Activated T-helper 9 cell treated with anti-CD3 and anti-CD28 coated beads, Interleukin-2, amount 50 U/mL, for 16 hours (primary cell): ENCODE data around the gene CBS.
"Not testable (repeated sequence)": the region's sequence is repeated elsewhere in the genome, so short reads cannot be mapped to it uniquely, and the experiment has no call there.

Source experiments
- DNase-seq: peaks from one replicate; pipeline ENCODE4 v3.0.0-alpha.2; 2020; ENCODE audit warnings: low read depth

Gene CBS

DNA sequence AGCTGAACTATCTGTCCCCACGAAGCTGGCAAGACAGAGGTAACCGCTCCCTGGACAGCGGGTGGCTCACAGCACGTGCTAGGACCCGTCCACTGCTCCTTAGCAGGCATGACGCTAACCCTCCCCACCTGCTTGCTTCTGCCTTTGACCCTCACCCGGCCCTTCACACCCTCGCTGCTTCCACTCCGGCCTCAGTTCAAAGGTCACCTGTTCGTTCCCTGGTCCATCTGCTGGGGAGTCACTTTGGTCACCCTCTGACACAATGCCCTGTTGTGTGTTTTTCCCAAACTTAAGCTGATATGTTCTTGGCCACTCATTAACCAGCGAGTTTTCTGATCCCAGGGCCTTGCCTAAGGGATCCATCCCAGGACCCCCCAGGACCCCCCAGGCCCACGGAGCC is 7.6 kb downstream of the CBS start:
- DNase-seq, result not testable (repeated sequence)

DNA sequence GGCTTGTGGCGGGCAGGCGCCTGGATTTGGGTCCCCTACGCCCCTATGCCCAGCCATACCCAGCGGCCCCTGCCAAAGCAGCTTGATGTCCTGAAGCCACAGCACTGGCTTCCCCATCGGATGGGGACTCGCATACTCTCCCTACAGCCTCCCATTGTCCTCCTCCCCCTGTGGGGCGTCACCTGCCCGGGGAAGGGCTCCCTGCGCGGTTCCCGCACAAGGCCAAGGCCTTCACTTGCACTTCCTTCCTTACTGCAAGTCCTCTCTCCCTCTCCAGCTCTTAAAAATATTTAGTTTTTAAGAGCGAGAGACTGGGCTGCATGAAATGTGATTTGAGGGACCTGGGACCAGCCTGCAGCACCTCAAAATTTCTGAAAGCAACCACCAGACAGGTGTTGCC is 8.9 kb downstream of the CBS start:
- DNase-seq, result not testable (repeated sequence)

DNA sequence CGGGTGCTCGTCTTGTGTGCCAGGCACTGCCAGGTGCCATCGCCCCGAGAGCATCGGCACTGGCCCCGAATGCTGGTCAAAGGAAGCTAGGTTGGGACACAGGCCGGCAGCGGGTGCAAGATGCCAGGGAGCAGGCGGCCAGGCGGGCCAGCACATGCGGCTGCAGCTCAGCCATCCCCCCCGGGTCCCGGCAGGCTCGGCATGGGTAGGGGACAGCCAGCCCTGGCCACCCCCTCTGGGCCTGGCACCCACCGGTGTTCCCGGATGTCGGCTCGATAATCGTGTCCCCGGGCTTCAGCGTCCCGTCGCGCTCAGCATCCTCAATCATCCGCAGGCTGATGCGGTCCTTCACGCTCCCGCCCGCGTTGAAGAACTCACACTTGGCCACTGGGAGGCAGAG is 9.6 kb downstream of the CBS start:
- not testable (repeated sequence) for DNase-seq

DNA sequence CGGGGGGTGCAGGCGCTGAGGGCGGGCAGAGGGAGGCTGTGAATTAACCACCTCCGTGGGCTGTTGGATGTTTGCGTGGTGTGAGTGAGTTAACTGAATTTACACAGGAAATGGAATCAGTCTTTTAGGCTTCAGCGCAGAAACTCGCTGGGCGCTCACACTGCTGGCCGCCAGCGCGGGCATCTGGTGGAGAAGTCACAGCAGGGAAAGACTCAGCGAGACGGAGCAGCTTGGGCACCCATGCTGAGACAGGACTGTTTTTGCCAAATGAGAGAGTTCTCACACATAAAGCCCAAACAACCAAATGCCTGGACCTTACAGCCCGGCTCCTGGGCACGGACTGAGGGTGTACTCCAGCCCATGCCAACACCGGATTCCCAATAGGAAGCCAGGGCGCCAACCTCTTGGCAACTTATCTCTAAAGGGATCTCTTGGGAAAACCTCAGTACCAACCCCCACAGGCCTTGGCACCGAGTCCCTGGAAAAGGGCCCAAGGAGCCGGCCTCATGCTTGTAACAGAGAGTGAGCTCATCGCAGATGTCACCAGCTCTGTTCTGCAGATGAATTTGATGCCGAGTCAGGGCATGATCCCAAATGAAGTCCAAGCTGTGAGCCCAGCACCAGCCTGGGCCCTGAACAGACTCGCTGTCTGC is 11.2 kb downstream of the CBS start:
- not testable (repeated sequence) for DNase-seq

DNA sequence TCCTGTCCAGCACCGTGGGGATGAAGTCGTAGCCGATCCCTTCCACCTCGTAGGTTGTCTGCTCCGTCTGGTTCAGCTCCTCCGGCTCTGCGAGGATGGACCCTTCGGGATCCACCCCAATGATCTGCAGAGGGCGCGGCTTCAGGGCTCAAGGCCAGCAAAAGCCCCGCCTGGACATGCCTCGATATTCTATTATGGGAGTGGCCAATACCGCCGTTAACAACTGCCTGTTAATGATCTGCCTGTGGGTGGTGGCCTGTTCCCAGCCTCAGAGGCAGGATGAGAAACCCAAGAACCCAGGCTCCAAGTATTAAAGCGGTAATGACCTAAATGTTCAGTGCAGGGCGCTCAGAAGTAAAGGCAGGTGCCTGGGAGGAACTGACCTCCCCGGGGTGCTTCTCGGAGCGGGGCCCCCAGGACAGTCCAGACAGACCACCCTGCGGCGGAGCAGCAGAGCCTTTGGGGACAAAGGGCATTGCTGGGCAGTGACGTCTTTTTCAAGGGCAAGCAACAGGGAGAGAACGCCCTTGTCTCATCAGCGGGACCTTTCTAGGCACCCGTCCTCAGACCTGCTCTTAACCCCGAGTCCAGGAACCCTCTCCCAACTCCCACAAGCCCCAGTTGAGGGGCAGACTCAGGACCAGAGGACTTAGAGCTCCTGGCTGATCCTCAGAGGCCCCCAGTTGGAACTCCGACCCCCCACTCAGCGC is 12.5 kb downstream of the CBS start:
- DNase-seq, result not testable (repeated sequence)

DNA sequence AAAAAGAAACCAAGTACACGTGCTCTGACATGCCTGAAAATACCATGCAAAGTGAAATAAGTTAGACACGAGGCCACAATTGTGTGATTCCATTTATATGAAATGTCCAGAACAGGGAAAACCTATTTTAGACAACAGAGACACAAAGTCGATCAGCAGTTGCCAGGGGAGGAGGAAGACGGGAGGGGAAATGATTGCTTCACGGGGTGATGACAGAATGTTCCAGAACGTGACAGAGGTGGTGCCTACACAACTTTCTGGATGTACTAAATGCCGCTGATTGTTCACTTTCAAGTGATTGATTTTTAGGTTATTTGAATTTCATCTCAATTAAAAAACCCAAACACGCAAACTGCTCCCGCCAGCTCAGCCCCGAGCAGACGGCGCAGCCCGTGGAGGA is 22.5 kb downstream of the CBS start:
- DNase-seq, result not testable (repeated sequence)

DNA sequence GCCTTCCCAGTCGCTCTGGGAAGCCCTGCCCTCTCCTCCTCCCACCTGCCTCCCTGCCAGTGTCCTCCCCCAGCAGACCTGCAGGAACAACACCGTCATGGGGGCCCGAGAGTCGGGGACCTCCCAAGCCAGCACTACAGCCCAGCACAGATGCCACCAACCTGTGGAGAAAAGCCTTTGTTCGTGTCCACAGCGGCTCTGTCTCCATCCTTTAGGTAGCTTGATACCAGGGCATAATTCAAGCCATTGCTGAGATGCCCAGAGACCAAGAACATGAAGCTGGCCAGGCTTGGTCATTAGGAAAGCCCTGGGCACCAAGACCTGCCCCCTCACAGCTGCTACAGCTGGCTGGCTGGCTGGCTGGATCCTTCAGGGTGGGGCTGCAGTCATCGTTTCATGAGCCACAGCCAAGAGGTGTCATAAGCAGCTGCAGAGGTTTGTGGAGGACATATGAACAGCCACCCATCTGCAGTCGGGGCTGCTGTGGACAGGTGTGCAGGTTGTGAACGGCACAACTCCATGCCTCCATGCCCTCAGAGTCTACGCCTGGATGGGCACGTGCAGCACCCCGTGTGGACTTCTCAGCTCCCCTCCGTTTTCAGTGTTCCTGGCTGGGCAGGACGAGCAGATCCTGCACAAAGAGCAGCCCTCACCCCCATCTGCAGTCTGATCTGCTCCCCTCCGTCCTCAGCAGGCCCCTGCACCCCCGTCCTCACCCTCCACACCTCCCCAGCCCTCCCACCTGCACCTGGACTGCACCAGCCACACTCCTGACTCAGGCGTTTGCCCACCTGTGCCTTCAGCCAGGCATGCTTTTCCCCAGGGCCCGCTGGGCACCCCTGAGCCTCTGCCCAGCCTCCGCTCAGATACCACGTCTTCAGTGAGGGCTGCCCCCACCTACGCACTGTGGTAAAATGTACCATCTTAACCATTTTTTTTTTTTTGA is 29.5 kb downstream of the CBS start:
- not testable (repeated sequence) for DNase-seq

DNA sequence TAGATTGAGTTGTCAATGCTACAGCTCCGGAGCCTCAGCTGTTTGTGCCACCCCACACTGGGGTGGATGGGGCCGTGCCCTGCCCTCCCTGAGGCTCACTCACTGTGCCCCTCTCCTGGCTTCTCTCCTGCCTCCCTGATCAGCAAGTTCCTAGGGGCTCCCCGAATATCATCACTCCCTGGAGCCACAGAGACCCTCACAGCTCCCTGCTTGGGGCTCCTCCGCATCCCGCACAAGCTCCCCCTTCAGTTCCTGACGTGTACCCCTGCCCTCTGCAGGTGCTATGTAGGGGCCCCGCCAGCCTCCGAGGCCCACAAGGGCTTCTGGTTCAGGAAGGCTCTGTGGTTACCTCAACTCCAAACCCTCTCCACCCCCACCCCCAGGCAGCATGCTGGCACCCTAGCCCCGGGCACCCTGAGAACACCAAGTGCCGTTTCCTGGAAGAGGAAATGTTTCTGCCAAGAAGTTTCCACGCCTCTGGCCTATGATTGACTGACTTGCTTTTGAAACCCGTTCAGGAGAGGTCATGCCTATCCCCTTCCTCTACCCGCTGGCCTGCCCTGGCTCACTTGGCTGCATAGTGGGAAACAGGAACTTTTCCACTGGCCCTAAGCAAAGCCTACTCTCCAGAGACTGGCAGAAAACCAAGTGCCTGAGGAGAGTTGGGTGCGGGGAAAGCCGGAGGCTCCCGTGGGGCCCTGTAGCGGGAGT is 30.3 kb downstream of the CBS start:
- not testable (repeated sequence) for DNase-seq

DNA sequence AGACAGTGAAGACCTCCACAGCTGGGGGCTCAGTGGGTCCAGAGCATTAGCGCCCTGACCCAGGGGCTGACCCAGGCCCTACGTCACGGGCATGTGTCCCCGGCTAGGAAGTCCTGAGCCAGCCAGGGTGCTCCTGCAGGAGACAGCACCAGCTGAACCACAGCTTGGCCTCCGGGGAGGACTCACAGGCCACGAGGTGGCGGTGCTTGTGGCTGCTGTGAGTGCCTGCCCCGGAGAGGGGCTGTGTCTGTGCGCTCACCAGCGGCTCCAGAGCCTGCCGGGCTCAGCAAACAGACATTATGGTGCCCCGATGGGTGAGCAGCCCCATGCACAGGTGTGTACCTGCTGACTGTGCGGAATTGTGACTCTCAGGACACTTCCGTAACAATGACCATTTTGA is 31.1 kb downstream of the CBS start:
- not testable (repeated sequence) for DNase-seq

DNA sequence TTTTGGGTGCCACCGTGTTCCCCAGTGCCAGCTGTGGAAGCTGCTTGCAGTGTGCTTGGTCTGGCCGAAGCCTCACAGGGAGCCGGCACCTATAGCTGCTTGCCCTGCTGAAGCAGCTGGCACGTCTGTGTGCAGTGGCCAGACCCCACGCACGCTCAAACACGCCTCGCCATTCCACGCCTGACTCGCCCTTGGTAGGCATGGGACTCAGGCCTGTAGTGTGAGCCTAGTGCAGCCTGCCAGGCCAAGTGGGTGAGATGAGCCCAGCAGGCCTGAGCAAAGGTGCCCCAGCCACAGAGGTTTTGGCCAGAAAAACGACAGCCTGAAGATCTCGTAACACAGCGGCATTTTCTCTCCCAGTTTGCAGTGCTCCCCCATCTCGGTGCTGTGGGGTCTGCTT is 32.3 kb downstream of the CBS start:
- not testable (repeated sequence) for DNase-seq

DNA sequence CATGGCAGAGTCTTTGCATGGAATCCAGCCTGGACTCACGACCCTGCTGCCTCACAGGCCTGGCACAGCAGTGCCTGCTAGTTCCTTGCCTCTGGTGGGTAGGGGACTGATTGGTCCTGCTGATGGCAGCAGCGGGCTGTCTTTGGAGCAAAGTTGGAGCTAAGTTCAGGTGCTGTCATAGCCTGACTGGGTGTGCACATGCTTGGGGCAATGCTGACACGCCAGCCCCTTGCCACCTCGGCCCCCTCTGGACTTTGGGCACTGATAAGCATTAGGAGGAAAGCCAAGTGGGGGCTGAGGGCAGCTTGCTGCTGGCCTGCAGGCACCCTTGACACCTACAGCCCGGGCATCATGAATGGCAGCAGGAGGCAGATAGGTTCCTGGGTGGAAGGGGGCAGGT is 33.5 kb downstream of the CBS start:
- not testable (repeated sequence) for DNase-seq

DNA sequence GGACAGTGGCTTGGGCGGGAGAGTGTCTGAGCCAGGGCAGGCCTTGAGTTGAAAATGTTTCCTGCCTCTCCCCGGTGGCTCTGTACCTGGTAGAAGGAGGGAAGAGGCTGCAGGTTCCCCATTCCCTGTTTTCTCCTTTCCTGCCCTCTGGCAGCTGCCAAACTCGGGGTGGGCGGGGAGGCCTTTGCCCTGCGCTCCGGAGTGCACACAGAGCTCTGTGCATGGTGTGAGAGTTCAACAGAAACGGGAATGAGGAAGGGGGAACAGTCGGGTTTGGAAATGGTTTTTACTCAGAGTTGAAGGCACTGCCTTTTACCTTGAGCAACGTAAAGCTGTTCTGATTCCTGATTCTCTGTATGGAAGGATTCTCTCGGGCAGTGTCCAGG is 37.0 kb downstream of the CBS start:
- not testable (repeated sequence) for DNase-seq

DNA sequence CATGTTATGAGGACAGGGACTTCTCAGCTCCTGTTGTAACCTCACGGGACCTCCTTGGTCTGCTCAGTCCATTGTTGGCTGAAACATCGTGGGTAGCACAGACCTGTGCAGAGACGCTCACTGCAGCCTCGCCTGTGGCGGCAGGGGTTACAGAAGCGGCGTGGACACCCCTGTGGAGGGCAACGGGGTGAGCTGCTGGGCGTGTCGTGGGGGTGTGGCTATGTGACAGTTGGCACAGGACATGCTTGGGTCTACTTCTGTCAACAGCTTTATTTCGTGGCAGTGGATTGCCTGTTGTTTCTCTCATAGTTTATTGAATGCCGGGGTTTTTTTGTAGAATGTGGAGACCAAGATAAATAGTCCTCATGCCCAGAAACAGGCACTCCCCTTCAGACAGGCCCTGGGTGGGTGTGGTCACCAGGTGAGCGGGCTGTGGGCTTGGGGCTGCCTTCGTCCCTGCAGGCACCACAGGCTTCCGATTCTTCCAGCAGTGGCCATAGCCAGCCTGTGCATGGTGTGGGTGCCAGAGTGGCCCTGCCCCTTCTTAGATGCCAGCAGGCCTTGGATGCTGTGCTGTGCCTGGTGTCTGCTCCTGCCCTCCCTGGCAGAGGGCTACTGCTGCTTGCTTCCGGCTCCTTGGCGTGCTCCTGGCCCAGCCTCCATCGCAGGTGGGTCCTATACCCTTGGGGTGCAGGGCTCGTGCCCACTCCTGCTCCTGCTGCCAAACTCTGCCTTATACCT is 37.5 kb downstream of the CBS start:
- DNase-seq, result not testable (repeated sequence)

DNA sequence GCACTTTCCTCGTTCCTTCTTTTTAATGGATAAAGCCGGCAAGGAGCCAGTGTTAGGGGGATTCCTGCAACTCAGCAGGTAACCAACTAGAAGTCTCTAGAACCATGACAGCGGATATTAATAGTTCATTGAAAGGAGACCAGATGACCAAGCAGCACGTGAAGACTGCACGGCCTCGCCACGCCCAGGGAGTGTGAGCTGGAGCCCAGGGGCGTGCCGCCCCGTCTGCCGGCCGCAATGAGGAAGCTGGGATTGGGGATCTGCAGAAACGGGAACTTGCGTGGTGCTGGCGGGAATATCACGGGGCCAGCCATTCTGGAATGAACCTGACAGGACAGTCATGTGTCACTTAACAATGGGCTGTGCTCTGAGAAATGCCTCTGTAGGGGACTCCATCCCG is 38.7 kb downstream of the CBS start:
- DNase-seq, result not testable (repeated sequence)

DNA sequence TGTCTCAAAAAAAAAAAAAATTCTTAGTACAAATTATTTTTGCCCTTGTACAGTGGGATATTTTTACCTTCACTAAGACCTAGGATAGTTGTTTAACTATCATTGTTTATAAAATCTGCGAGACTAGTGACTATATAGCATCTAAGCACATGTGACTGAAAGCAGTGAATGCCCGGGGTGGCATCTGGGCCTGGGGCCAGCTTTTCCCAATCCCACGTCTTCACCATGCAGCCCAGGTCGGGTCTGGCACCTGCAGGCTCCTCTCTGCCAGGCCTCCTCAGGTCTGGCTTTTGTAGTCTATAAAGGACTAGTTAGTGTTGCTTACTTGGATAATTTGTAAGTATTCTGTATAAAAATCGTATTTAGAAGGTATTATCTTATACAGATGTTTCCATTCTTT is 40.8 kb downstream of the CBS start:
- no peak for DNase-seq

DNA sequence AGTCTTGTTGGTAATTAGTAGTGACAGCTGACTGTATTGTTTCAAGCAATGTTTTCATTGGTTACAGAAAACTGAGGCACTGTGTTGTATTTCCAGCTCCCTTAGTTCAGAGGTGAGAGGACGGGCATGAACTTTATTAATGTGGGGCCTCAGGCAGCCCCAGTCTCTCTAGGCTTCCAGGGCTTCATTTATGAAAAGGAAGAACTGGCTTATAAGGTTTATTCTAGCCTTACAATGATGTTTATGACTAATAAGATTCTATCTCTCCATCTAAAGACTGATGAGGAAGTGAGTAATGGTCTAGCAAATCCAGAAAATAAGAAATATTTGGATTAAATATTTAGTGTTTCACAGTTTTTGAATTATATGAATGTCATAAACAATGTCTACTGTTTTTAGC is 41.5 kb downstream of the CBS start:
- DNase-seq, result no peak

DNA sequence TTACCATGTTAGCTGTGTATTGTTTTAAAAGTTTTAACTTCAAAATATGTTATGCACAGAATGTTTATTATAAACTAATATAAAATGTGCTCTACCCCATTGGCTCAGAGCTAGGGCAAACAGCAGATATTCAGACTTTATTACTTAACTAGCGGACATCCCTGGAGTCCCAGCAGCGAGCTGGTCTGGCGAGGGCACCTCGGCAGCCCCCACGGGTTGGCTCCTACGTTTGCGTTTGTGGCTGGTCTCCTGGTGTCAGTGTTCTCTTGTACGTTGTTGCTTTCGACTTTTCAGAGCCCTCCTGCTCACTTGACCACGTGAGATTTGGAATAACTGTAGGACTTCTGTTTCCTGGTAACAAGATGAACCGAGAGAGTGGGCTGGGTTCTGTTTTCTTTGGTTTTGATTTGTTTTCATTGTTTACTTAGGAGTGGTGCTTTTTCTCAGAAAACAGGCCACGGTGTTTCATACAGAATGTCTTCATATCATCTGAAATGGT is 44.5 kb downstream of the CBS start:
- no peak for DNase-seq

DNA sequence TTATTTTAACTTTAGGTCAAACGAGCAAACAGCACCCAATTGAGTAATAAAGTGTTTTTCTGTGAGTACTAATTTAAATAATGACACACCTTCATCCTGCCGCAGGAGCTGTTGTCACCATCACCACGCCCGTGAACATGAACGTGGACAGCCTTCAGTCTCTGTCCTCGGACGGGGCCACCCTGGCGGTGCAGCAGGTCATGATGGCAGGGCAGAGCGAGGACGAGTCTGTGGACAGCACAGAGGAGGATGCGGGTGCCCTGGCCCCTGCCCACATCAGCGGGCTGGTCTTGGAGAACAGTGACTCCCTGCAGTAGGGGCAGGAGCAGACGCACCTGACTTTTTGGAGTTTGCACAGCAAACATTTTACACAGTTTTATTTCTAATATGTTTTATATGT is 45.9 kb downstream of the CBS start:
- no peak for DNase-seq

DNA sequence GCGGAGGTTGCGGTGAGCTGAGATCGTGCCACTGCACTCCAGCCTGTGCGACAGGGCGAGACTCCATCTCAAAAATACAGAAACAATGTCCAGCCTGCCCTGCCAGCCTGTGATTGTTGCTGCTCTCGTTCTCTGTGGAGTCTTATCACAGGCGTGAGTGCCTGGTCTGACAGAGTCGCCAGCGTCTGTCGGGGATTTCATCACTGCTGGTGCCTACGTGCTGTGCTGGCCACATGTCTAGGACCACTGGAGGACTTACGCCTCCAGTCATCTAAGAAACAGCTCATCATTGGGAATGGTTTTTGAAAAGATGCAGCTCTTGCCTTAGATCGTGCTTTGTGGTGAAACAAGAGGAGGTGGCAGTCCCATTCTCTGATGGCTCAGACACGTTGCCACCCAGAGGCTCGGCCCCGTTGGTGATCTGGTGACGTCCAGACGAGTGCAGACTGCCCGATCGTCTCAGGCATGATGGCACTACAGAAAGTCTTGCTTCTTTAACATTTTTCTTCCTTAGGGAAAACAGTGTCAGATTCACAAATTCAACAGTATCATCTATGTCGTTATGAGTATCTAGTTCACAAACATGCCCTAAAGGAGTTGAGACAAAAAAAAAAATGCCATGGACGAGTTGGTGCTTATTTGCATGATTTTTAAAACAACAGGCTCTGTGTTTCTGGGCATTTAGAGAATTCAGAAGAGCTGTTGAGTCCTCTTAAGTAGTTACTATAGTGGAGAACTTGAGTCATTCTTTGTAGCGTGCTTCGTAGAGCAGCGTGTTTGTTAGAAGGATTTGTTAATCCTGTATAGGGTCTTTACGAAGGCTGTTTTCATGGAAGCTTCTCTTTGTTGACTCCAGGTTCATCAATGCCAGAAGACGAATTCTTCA is 47.5 kb downstream of the CBS start:
- DNase-seq, result no peak

DNA sequence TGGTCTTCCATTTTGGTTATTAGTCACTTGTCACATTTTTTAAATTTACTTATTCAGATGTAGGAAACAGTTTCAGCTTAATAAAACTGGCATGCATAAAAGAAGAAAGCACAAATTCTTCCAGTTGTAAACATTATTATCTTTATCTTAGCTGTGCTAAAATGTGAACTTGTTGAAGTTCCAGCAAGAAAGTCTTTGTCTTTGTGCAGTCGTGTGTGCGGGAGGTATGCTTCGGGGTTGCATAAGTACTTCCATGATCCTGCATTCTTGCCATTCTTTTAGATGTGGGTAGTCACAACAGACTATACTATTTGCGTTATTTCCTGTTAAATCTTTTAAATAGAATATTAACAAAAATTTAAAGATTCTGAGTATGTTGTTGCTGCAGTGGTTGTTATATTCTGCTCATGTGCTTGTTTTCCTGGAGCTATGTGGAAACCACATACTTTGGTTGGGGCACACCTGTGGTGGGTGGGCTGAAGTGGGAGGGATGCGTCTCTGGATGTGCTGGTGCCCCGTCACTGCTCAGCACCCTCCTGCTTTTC is 49.9 kb downstream of the CBS start:
- DNase-seq, result no peak
